A549 treated with CpdA at 1 μM for 4 hours (cell line): ENCODE results near the gene GABBR2. TPM values are rescaled to one million over a fixed set of nuclear protein-coding genes. Genes with fewer than 3 reads are reported as not detected.

Source experiments
- total RNA-seq: library from RNA; stranded (reverse); fragments of 200-300 nt; extraction: Qiagen RNA extraction; gene quantifications from 5 replicates; pipeline ENCODE4 v1.2.3, GENCODE V29; 2022; ENCODE audit warnings: low read depth

Gene GABBR2
- total RNA-seq = 0.09 to 1.7 TPM (median 0.50 TPM) in 5 replicates

GRCh38 chr9:98708933-98709911, at the start of gene GABBR2:
GABBR2 (minus strand) TSS chr9:98708935; CDS start chr9:98708737, 198 bp downstream.

GRCh38 chr9:98255578-98256296, 453.0 kb downstream of the GABBR2 start, which contains the start of gene TBC1D2:
TBC1D2 (minus strand) TSS chr9:98255649; CDS start chr9:98255541, 108 bp downstream.

Other genes starting within 250 kb of the GABBR2 start
- 14.7 to 25.0 TPM (median 22.8 TPM) in 5 replicates for gene ANKS6, start 87.6 kb upstream of the GABBR2 start, total RNA-seq
- 2.7 to 5.6 TPM (median 4.6 TPM) in 5 replicates for gene GALNT12, start 98.7 kb upstream of the GABBR2 start, total RNA-seq
- gene COL15A1, start 235.0 kb upstream of the GABBR2 start, total RNA-seq = 0.25 to 0.36 TPM (median 0.28 TPM) in 5 replicates